Measurements from ENCODE around the gene SNX11. TPM values are rescaled to one million over a fixed set of nuclear protein-coding genes. Genes with fewer than 3 reads are reported as not detected.

The SNX11 gene, protein sequence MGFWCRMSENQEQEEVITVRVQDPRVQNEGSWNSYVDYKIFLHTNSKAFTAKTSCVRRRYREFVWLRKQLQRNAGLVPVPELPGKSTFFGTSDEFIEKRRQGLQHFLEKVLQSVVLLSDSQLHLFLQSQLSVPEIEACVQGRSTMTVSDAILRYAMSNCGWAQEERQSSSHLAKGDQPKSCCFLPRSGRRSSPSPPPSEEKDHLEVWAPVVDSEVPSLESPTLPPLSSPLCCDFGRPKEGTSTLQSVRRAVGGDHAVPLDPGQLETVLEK
- polyA plus RNA-seq: 12.4 TPM
- long read RNA-seq, donor 1, partial matches to known transcripts: 0 of 2 reads
- long read RNA-seq, donor 1, other reads (novel, unspliced or antisense): 0 of 2 reads
- long read RNA-seq, donor 2, partial matches to known transcripts: 18 of 25 reads
- long read RNA-seq, donor 2, other reads (novel, unspliced or antisense): 0 of 25 reads
- long read RNA-seq, donor 3: 0 reads
- long read RNA-seq, donor 4: 0 reads
- long read RNA-seq, donor 5, partial matches to known transcripts: 0 of 2 reads
- long read RNA-seq, donor 5, other reads (novel, unspliced or antisense): 0 of 2 reads
- long read RNA-seq, donor 6, partial matches to known transcripts: 0 of 2 reads
- long read RNA-seq, donor 6, other reads (novel, unspliced or antisense): 0 of 2 reads
- long read RNA-seq, donor 7, partial matches to known transcripts: 0 of 1 reads
- long read RNA-seq, donor 7, other reads (novel, unspliced or antisense): 0 of 1 reads
- long read RNA-seq, donor 8, partial matches to known transcripts: 0 of 4 reads
- long read RNA-seq, donor 8, other reads (novel, unspliced or antisense): 0 of 4 reads
- long read RNA-seq, donor 9, partial matches to known transcripts: 0 of 4 reads
- long read RNA-seq, donor 9, other reads (novel, unspliced or antisense): 0 of 4 reads
- long read RNA-seq, donor 10, partial matches to known transcripts: 0 of 7 reads
- long read RNA-seq, donor 10, other reads (novel, unspliced or antisense): 0 of 7 reads
- long read RNA-seq, donor 11, partial matches to known transcripts: 0 of 4 reads
- long read RNA-seq, donor 11, other reads (novel, unspliced or antisense): 0 of 4 reads

GRCh38 chr17:48107137-48108055, at the start of gene SNX11:
SNX11 (plus strand) TSS chr17:48107766; CDS start chr17:48112044, 4,278 bp downstream.
- H3K36me3 ChIP-seq (ENCODE audit: control insufficient read depth, insufficient read depth, low read length): no peaks in the 10 kb centered on the region
- WGBS (ENCODE audit: insufficient coverage, low lambda C conversion rate): 0% methylated on average over 1 of the region's 64 CpGs
- peaks cover 5% of the 10 kb centered on the region for H3K4me1 ChIP-seq (ENCODE audit: control insufficient read depth, insufficient read depth, low read length)
- peak within 1 kb of the TSS; percentile 92 for H3K4me3 ChIP-seq (ENCODE audit: low read length)
- H3K9me3 ChIP-seq (ENCODE audit: control insufficient read depth, low read depth, low read length): no peaks in the 10 kb centered on the region
- H3K27ac ChIP-seq (ENCODE audit: low read length): peak within 1 kb of the TSS; percentile 94
- no peaks in the 10 kb centered on the region for H3K27me3 ChIP-seq (ENCODE audit: control insufficient read depth, insufficient read depth, low read length)
- DNase-seq: peak; percentile 86 to 94

DNA sequence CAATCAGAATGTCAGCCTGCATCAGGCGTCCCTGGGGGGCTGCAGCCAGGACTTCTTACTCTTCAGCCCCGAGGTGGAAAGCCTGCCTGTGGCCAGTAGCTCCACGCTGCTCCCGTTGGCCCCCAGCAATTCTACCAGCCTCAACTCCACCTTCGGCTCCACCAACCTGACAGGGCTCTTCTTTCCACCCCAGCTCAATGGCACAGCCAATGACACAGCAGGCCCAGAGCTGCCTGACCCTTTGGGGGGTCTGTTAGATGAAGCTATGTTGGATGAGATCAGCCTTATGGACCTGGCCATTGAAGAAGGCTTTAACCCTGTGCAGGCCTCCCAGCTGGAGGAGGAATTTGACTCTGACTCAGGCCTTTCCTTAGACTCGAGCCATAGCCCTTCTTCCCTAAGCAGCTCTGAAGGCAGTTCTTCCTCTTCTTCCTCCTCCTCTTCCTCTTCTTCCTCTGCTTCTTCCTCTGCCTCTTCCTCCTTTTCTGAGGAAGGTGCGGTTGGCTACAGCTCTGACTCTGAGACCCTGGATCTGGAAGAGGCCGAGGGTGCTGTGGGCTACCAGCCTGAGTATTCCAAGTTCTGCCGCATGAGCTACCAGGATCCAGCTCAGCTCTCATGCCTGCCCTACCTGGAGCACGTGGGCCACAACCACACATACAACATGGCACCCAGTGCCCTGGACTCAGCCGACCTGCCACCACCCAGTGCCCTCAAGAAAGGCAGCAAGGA, 49.0 kb upstream of the SNX11 start:
- peaks cover 18% of the 10 kb centered on the region for H3K4me1 ChIP-seq (ENCODE audit: control insufficient read depth, insufficient read depth, low read length)
- no peak overlapping the region for H3K27ac ChIP-seq (ENCODE audit: low read length)
- no peak overlapping the region for H3K4me3 ChIP-seq (ENCODE audit: low read length)
- no CpG with 5 or more reads among the region's 11 CpGs for WGBS (ENCODE audit: insufficient coverage, low lambda C conversion rate)
- no peaks in the 10 kb centered on the region for H3K9me3 ChIP-seq (ENCODE audit: control insufficient read depth, low read depth, low read length)
- no peak for DNase-seq
- H3K27me3 ChIP-seq (ENCODE audit: control insufficient read depth, insufficient read depth, low read length): no peaks in the 10 kb centered on the region
- H3K36me3 ChIP-seq (ENCODE audit: control insufficient read depth, insufficient read depth, low read length): peaks cover 85% of the 10 kb centered on the region

DNA sequence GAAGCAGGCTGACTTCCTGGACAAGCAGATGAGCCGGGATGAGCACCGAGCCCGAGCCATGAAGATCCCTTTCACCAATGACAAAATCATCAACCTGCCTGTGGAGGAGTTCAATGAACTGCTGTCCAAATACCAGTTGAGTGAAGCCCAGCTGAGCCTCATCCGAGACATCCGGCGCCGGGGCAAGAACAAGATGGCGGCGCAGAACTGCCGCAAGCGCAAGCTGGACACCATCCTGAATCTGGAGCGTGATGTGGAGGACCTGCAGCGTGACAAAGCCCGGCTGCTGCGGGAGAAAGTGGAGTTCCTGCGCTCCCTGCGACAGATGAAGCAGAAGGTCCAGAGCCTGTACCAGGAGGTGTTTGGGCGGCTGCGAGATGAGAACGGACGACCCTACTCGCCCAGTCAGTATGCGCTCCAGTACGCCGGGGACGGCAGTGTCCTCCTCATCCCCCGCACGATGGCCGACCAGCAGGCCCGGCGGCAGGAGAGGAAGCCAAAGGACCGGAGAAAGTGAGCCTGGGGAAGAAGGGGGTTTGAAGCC, 48.4 kb upstream of the SNX11 start:
- 100% methylated on average over 1 of the region's 32 CpGs for WGBS (ENCODE audit: insufficient coverage, low lambda C conversion rate)
- Histone ChIP-seq H3K9me3 (ENCODE audit: control insufficient read depth, low read depth, low read length) (no peaks in the 10 kb centered on the region), H3K4me3 (ENCODE audit: low read length) (no peak overlapping the region), H3K27ac (ENCODE audit: low read length) (no peak overlapping the region), H3K36me3 (ENCODE audit: control insufficient read depth, insufficient read depth, low read length) (peaks cover 86% of the 10 kb centered on the region), H3K27me3 (ENCODE audit: control insufficient read depth, insufficient read depth, low read length) (no peaks in the 10 kb centered on the region), H3K4me1 (ENCODE audit: control insufficient read depth, insufficient read depth, low read length) (peaks cover 12% of the 10 kb centered on the region)
- no peak for DNase-seq

- H3K27ac ChIP-seq (ENCODE audit: low read length): no peak overlapping the region
- DNase-seq: no peak
- H3K36me3 ChIP-seq (ENCODE audit: control insufficient read depth, insufficient read depth, low read length): peaks cover 91% of the 10 kb centered on the region
- H3K4me1 ChIP-seq (ENCODE audit: control insufficient read depth, insufficient read depth, low read length): peaks cover 3% of the 10 kb centered on the region
- no CpG with 5 or more reads among the region's 7 CpGs for WGBS (ENCODE audit: insufficient coverage, low lambda C conversion rate)
- H3K4me3 ChIP-seq (ENCODE audit: low read length): no peak overlapping the region
- no peaks in the 10 kb centered on the region for H3K27me3 ChIP-seq (ENCODE audit: control insufficient read depth, insufficient read depth, low read length)
- no peaks in the 10 kb centered on the region for H3K9me3 ChIP-seq (ENCODE audit: control insufficient read depth, low read depth, low read length)
These were observed 47.3 kb upstream of the SNX11 start for GRCh38 chr17:48060249-48060648.

- Histone ChIP-seq H3K4me1 (ENCODE audit: control insufficient read depth, insufficient read depth, low read length) (no peaks in the 10 kb centered on the region), H3K36me3 (ENCODE audit: control insufficient read depth, insufficient read depth, low read length) (peaks cover 80% of the 10 kb centered on the region), H3K9me3 (ENCODE audit: control insufficient read depth, low read depth, low read length) (no peaks in the 10 kb centered on the region), H3K4me3 (ENCODE audit: low read length) (no peak overlapping the region), H3K27me3 (ENCODE audit: control insufficient read depth, insufficient read depth, low read length) (no peaks in the 10 kb centered on the region), H3K27ac (ENCODE audit: low read length) (no peak overlapping the region)
- no peak for DNase-seq
- WGBS (ENCODE audit: insufficient coverage, low lambda C conversion rate): no CpG with 5 or more reads among the region's 7 CpGs
These were observed 45.3 kb upstream of the SNX11 start for GRCh38 chr17:48062273-48062672.

DNA sequence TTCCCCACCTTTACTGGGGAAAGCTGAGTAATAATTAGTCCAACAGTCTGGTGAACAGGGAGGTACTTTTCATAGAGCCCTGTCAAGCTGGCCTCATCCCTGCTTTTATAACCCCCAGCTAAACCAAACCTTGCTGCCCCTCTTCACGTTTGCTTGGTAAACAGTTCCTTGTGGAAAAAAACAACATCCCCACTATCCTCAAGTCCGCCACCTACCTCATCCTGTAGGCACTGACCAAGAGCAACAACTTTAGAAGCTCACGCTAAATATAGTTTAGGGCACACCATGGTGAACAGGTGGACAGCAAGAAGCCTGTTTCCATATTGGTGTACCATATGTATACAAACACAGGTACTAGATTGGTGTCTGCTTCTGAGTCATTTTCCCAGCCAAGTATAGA, 42.9 kb upstream of the SNX11 start:
- DNase-seq: no peak
- no peak overlapping the region for H3K27ac ChIP-seq (ENCODE audit: low read length)
- WGBS (ENCODE audit: insufficient coverage, low lambda C conversion rate): no CpG with 5 or more reads among the region's 3 CpGs
- H3K27me3 ChIP-seq (ENCODE audit: control insufficient read depth, insufficient read depth, low read length): no peaks in the 10 kb centered on the region
- no peak overlapping the region for H3K4me3 ChIP-seq (ENCODE audit: low read length)
- H3K9me3 ChIP-seq (ENCODE audit: control insufficient read depth, low read depth, low read length): no peaks in the 10 kb centered on the region
- no peaks in the 10 kb centered on the region for H3K4me1 ChIP-seq (ENCODE audit: control insufficient read depth, insufficient read depth, low read length)
- peaks cover 62% of the 10 kb centered on the region for H3K36me3 ChIP-seq (ENCODE audit: control insufficient read depth, insufficient read depth, low read length)

DNA sequence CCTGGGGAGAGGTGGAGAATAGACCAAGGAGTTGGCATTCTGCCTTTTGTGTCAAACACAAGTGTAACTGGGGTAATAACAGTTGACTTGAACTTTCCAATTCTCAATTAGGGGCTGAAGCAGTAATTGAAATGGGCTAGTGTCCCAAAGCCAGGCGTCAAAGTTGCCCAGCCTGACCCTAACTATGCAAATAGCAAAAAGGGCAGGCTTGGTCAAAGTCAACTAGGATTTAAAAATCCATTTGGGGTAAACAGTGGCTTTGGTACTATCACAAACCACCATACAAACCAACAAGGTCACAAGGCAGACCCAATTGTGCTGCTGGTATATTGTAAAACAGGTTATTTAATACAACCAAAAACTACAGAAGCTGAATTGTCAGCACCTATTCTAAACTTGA, 41.4 kb upstream of the SNX11 start:
- no peaks in the 10 kb centered on the region for H3K4me1 ChIP-seq (ENCODE audit: control insufficient read depth, insufficient read depth, low read length)
- no peaks in the 10 kb centered on the region for H3K9me3 ChIP-seq (ENCODE audit: control insufficient read depth, low read depth, low read length)
- peaks cover 52% of the 10 kb centered on the region for H3K36me3 ChIP-seq (ENCODE audit: control insufficient read depth, insufficient read depth, low read length)
- no peak overlapping the region for H3K27ac ChIP-seq (ENCODE audit: low read length)
- WGBS (ENCODE audit: insufficient coverage, low lambda C conversion rate): no CpG with 5 or more reads among the region's 1 CpG
- DNase-seq: no peak
- no peaks in the 10 kb centered on the region for H3K27me3 ChIP-seq (ENCODE audit: control insufficient read depth, insufficient read depth, low read length)
- H3K4me3 ChIP-seq (ENCODE audit: low read length): no peak overlapping the region

DNA sequence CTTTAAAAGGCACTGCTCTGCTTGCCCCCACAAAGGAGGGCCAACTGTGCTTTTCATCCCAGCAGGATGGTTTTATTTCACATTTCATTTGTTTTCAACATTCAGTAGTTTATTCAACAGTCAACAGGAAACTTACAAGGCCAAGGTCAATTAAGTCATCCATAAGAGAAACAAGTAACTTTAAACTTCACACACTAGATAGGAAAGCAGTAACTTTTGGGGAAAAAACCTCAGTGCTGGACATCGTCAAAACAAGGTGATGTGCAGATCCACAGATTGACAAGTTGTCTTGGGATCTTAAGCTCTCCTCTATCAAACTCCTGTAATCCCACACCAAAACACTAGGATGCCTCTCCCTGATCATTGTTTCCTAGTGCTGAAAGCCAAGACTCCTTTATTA, 40.9 kb upstream of the SNX11 start:
- whole genome bisulfite sequencing (ENCODE audit: insufficient coverage, low lambda C conversion rate): no CpG with 5 or more reads among the region's 1 CpG
- Histone ChIP-seq H3K36me3 (ENCODE audit: control insufficient read depth, insufficient read depth, low read length) (peaks cover 52% of the 10 kb centered on the region), H3K4me3 (ENCODE audit: low read length) (no peak overlapping the region), H3K27ac (ENCODE audit: low read length) (no peak overlapping the region), H3K4me1 (ENCODE audit: control insufficient read depth, insufficient read depth, low read length) (no peaks in the 10 kb centered on the region), H3K27me3 (ENCODE audit: control insufficient read depth, insufficient read depth, low read length) (no peaks in the 10 kb centered on the region), H3K9me3 (ENCODE audit: control insufficient read depth, low read depth, low read length) (no peaks in the 10 kb centered on the region)
- DNase-seq: no peak

GRCh38 chr17:48067245-48067644, 40.3 kb upstream of the SNX11 start:
- Histone ChIP-seq H3K27ac (ENCODE audit: low read length) (no peak overlapping the region), H3K4me1 (ENCODE audit: control insufficient read depth, insufficient read depth, low read length) (no peaks in the 10 kb centered on the region), H3K4me3 (ENCODE audit: low read length) (no peak overlapping the region), H3K27me3 (ENCODE audit: control insufficient read depth, insufficient read depth, low read length) (no peaks in the 10 kb centered on the region), H3K36me3 (ENCODE audit: control insufficient read depth, insufficient read depth, low read length) (peaks cover 51% of the 10 kb centered on the region), H3K9me3 (ENCODE audit: control insufficient read depth, low read depth, low read length) (no peaks in the 10 kb centered on the region)
- DNase-seq: no peak
- WGBS (ENCODE audit: insufficient coverage, low lambda C conversion rate): 100% methylated on average over 1 of the region's 3 CpGs
